OCI-LY1 (cell line): ENCODE results near the gene USP6NL.

Source experiments
- H2AFZ ChIP-seq: fragments of 200-600 bp; sonication (generic), shearing (Covaris generic); 2 replicates; pipeline ENCODE4 v1.6.0; 2014; ENCODE audit warnings: antibody characterized with exemption, mild to moderate bottlenecking, low read length
- H3F3A ChIP-seq: fragments of 200-600 bp; sonication (generic), shearing (Covaris generic); 2 replicates; pipeline ENCODE4 v1.6.0; 2014; ENCODE audit warnings: mild to moderate bottlenecking, antibody characterized with exemption, low read length, moderate library complexity; ENCODE audit not compliant: insufficient read depth
- H3K27ac ChIP-seq: fragments of 200-600 bp; sonication (generic); 2 replicates; pipeline ENCODE4 v1.5.1; 2014; ENCODE audit warnings: low read length, mixed run types, mild to moderate bottlenecking, low read depth; ENCODE audit not compliant: poor library complexity, severe bottlenecking
- H3K27me3 ChIP-seq: fragments of 200-600 bp; sonication (generic); 2 replicates; pipeline ENCODE4 v1.6.0; 2014; ENCODE audit warnings: antibody characterized with exemption, mild to moderate bottlenecking, low read length, moderate library complexity; ENCODE audit not compliant: insufficient read depth
- H3K36me3 ChIP-seq: fragments of 200-600 bp; sonication (generic); 2 replicates; pipeline ENCODE4 v1.6.1; 2014; ENCODE audit warnings: mild to moderate bottlenecking, antibody characterized with exemption, low read length, moderate library complexity, mixed read lengths; ENCODE audit not compliant: insufficient read depth
- H3K4me1 ChIP-seq: fragments of 200-600 bp; sonication (generic); 2 replicates; pipeline ENCODE4 v1.5.1; 2014; ENCODE audit warnings: mild to moderate bottlenecking, low read length, moderate library complexity; ENCODE audit not compliant: insufficient read depth, severe bottlenecking
- H3K4me2 ChIP-seq: fragments of 200-600 bp; sonication (generic), shearing (Covaris generic); 2 replicates; pipeline ENCODE4 v1.6.1; 2014; ENCODE audit warnings: low read length
- H3K4me3 ChIP-seq: fragments of 200-600 bp; sonication (generic); 2 replicates; pipeline ENCODE4 v1.5.1; 2014; ENCODE audit warnings: low read length, low read depth, mild to moderate bottlenecking, mixed read lengths; ENCODE audit not compliant: poor library complexity, severe bottlenecking
- H3K79me2 ChIP-seq: fragments of 200-600 bp; shearing (Covaris generic); 2 replicates; pipeline ENCODE4 v1.6.1; 2016; ENCODE audit warnings: mixed run types, low read length, mixed read lengths; ENCODE audit not compliant: insufficient read depth
- H3K9ac ChIP-seq: fragments of 200-600 bp; sonication (generic), shearing (Covaris generic); 2 replicates; pipeline ENCODE4 v1.6.1; 2014; ENCODE audit warnings: mild to moderate bottlenecking, low read length, mixed read lengths
- H3K9me2 ChIP-seq: fragments of 200-600 bp; sonication (generic), shearing (Covaris generic); 2 replicates; pipeline ENCODE4 v1.6.1; 2014; ENCODE audit warnings: low read depth, mild to moderate bottlenecking, low read length, mixed read lengths
- H3K9me3 ChIP-seq: fragments of 200-600 bp; shearing (Covaris generic); 2 replicates; pipeline ENCODE4 v1.6.1; 2014; ENCODE audit warnings: low read length, mixed read lengths
- H4K20me1 ChIP-seq: fragments of 200-600 bp; sonication (generic), shearing (Covaris generic); 2 replicates; pipeline ENCODE4 v1.6.0; 2016; ENCODE audit warnings: mild to moderate bottlenecking, low read length; ENCODE audit not compliant: insufficient read depth
- CTCF ChIP-seq: fragments of 200-600 bp; sonication (generic), shearing (Covaris generic); IDR thresholded peaks from 2 replicates; pipeline ENCODE4 v1.5.1; 2017; ENCODE audit warnings: mild to moderate bottlenecking, antibody characterized with exemption, low read length, moderate library complexity, mixed read lengths
- EZH2 ChIP-seq: fragments of 200-600 bp; sonication (generic), shearing (Covaris generic); IDR thresholded peaks from 2 replicates; pipeline ENCODE4 v1.8.0; 2017; ENCODE audit warnings: borderline replicate concordance, mixed run types, mild to moderate bottlenecking, antibody characterized with exemption, low read length, moderate library complexity, mixed read lengths

USP6NL gene

GRCh38 chr10:11551104-11551503 lies 60.3 kb downstream of the USP6NL start:
- Histone ChIP-seq H3K9ac (no peak overlapping the region), H3K4me2 (no peak overlapping the region), H3K9me2 (no peaks in the 10 kb centered on the region), H3K27me3 (peaks cover 4% of the 10 kb centered on the region; the same call in 1 of the 2 replicates), H3K4me3 (no peak overlapping the region), H3K79me2 (peaks cover 9% of the 10 kb centered on the region; the same call in 1 of the 2 replicates), H2AFZ (no peak overlapping the region), H3K9me3 (peaks cover 10% of the 10 kb centered on the region; the same call in 1 of the 2 replicates), H3F3A (no peaks in the 10 kb centered on the region; the same call in 1 of the 2 replicates), H4K20me1 (no peaks in the 10 kb centered on the region), H3K36me3 (no peaks in the 10 kb centered on the region; the same call in 1 of the 2 replicates), H3K27ac (no peak overlapping the region), H3K4me1 (peaks cover 56% of the 10 kb centered on the region)
- TF ChIP-seq EZH2 (no peak), CTCF (no peak)

- TF ChIP-seq CTCF (no peak), EZH2 (no peak)
- H3K9ac ChIP-seq: no peak overlapping the region
- no peak overlapping the region; the same call in 1 of the 2 replicates for H3K4me2 ChIP-seq
- H3F3A ChIP-seq: no peaks in the 10 kb centered on the region; the same call in 1 of the 2 replicates
- H3K4me3 ChIP-seq: no peak overlapping the region
- H3K27me3 ChIP-seq: no peaks in the 10 kb centered on the region
- H4K20me1 ChIP-seq: no peaks in the 10 kb centered on the region
- H3K9me2 ChIP-seq: no peaks in the 10 kb centered on the region
- no peak overlapping the region for H2AFZ ChIP-seq
- peaks cover 46% of the 10 kb centered on the region for H3K4me1 ChIP-seq
- peaks cover 9% of the 10 kb centered on the region; the same call in 1 of the 2 replicates for H3K79me2 ChIP-seq
- no peaks in the 10 kb centered on the region; the same call in 1 of the 2 replicates for H3K36me3 ChIP-seq
- H3K9me3 ChIP-seq: 0 out of 2 replicates have a peak, but pooled peaks cover 5% of the 10 kb centered on the region
- no peak overlapping the region for H3K27ac ChIP-seq
Measured at GRCh38 chr10:11548768-11549099, 62.7 kb downstream of the USP6NL start.

GRCh38 chr10:11548065-11548767 lies 63.2 kb downstream of the USP6NL start:
- no peaks in the 10 kb centered on the region; the same call in 1 of the 2 replicates for H3K36me3 ChIP-seq
- TF ChIP-seq CTCF (no peak), EZH2 (no peak)
- H4K20me1 ChIP-seq: no peaks in the 10 kb centered on the region
- no peak overlapping the region for H2AFZ ChIP-seq
- 0 out of 2 replicates have a peak, but pooled peaks cover 5% of the 10 kb centered on the region for H3K9me3 ChIP-seq
- H3F3A ChIP-seq: no peaks in the 10 kb centered on the region; the same call in 1 of the 2 replicates
- H3K4me2 ChIP-seq: no peak overlapping the region
- peaks cover 9% of the 10 kb centered on the region; the same call in 1 of the 2 replicates for H3K79me2 ChIP-seq
- no peak overlapping the region for H3K9ac ChIP-seq
- H3K27ac ChIP-seq: no peak overlapping the region
- H3K4me3 ChIP-seq: no peak overlapping the region
- H3K4me1 ChIP-seq: peaks cover 42% of the 10 kb centered on the region
- no peaks in the 10 kb centered on the region for H3K27me3 ChIP-seq
- no peaks in the 10 kb centered on the region for H3K9me2 ChIP-seq
